ENCODE results near the gene ZGPAT. TPM values are rescaled to one million over a fixed set of nuclear protein-coding genes. Genes with fewer than 3 reads are reported as not detected.

The ZGPAT gene
- total and polyA plus RNA-seq, 12 donors = 4.4 to 120 (median 35.3) TPM

DNA sequence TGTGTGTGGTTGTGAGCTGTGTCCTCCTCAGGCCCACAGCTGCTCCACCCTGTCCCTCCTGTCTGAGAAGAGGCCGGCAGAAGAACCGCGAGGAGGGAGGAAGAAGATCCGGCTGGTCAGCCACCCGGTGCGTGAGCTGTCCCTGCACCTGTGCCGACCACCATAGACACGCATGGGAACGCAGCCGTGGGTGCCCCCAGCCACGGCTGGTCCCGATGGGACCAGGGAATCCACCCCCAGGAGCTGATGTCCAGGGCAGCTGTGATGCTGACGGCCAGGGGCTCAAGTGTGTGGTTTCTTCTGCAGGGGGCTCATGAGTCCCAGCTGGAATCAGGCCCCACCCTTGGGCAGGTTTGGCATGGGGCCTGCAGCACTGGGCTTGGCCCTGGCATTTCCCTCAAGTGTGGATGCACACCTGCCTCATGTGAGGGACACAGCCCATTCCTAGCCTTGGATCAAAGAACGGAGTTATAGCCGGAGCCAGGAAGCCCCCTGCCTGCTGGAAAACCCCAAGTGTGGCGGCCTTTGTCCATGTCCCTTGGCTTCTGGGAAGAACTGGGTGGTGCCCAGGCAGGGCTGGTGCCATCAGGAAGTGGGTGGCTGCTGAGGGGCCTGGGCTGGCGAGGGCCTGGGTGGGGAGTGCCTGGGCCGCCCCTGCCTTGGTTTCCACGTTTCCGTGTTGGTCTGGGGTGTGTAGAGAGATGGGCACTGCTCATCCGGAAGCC is 16.0 kb upstream of the ZGPAT start:
- Histone ChIP-seq H3K27me3 (no peaks in the 10 kb centered on the region), H3K9me3 (replicated peaks in 1 of 3) (no peaks in the 10 kb centered on the region), H3K36me3 (replicated peaks in 1 of 2) (peaks cover 0 to 8% of the 10 kb centered on the region in 2 donors), H3K4me3 (no peak overlapping the region), H3K27ac (no peak overlapping the region), H3K4me1 (replicated peaks in 1 of 2) (peaks cover 6 to 26% of the 10 kb centered on the region in 2 donors)
- DNase-seq = peak in 2 of 7 donors; percentile 8 to 18
- 86 to 91% (median 88%) methylated on average over 10 to 21 of the region's 21 CpGs for WGBS, 4 donors
- intact Hi-C loops (cut with DNase I) = no loop called here
- no peak for TF ChIP-seq POLR2A (IDR thresholded peaks at IDR 0.05)
- TF ChIP-seq, protein P1, sequence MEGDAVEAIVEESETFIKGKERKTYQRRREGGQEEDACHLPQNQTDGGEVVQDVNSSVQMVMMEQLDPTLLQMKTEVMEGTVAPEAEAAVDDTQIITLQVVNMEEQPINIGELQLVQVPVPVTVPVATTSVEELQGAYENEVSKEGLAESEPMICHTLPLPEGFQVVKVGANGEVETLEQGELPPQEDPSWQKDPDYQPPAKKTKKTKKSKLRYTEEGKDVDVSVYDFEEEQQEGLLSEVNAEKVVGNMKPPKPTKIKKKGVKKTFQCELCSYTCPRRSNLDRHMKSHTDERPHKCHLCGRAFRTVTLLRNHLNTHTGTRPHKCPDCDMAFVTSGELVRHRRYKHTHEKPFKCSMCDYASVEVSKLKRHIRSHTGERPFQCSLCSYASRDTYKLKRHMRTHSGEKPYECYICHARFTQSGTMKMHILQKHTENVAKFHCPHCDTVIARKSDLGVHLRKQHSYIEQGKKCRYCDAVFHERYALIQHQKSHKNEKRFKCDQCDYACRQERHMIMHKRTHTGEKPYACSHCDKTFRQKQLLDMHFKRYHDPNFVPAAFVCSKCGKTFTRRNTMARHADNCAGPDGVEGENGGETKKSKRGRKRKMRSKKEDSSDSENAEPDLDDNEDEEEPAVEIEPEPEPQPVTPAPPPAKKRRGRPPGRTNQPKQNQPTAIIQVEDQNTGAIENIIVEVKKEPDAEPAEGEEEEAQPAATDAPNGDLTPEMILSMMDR (IDR thresholded peaks at IDR 0.05) = no peak

DNA sequence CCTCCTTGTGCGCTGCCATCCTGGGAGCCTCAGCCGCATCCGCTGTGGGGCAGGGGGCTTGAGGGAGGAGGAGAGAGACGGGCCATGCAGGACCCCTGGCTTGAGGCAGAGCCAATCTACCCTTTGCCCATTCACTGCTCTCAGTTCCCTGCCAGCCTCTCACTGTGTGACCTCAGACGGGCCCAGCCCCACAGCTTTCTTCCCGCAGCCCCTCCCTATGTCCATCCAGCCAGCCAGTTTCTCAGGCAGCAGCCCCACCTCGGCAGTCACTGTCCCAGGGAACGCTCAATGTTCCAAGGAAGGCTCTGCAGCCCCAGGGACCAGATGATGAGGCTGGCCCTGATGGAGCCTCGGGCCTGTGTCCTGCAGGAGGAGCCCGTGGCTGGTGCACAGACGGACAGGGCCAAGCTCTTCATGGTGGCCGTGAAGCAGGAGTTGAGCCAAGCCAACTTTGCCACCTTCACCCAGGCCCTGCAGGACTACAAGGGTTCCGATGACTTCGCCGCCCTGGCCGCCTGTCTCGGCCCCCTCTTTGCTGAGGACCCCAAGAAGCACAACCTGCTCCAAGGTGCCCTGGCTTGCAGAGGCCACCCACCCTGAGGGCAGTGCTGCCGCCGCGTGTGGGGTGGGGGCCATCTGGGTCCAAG is 15.3 kb upstream of the ZGPAT start:
- Histone ChIP-seq H3K4me1 (replicated peaks in 1 of 2) (peaks cover 13 to 28% of the 10 kb centered on the region in 2 donors), H3K36me3 (replicated peaks in 1 of 2) (peaks cover 0 to 8% of the 10 kb centered on the region in 2 donors), H3K9me3 (replicated peaks in 1 of 3) (no peaks in the 10 kb centered on the region), H3K27ac (no peak overlapping the region), H3K27me3 (no peaks in the 10 kb centered on the region), H3K4me3 (no peak overlapping the region)
- intact Hi-C loops (cut with DNase I) = no loop called here
- DNase-seq = peak in 4 of 7 donors; percentile 16 to 39 (median 28)
- WGBS, 4 donors = 74 to 84% (median 75%) methylated on average over 10 to 20 of the region's 20 CpGs; no CpG with 5 or more reads in 1 of the 4 donors
- TF ChIP-seq, protein P1 (IDR thresholded peaks at IDR 0.05) = no peak
- TF ChIP-seq POLR2A (IDR thresholded peaks at IDR 0.05) = no peak

DNA sequence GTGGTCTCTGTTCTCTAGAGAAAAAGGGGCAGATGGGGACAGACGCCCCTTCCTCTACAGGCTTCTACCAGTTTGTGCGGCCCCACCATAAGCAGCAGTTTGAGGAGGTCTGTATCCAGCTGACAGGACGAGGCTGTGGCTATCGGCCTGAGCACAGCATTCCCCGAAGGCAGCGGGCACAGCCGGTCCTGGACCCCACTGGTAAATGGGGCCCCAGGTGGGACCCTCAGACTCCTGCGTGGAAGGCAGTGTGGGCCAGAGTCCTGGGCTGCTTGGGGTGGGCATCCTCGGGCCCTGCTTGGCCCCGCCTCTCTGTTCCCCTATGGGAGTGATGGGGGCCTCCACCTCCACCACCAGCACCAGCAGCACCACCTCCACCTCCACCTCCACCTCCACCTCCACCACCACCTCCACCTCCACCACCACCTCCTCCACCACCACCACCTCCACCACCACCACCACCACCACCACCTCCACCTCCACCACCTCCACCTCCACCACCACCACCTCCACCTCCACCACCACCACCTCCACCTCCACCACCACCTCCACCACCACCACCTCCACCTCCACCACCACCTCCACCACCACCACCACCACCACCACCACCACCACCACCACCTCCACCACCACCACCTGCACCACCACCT is 14.6 kb upstream of the ZGPAT start:
- Histone ChIP-seq H3K27me3 (no peaks in the 10 kb centered on the region), H3K27ac (no peak overlapping the region), H3K4me1 (replicated peaks in 1 of 2) (peaks cover 14 to 28% of the 10 kb centered on the region in 2 donors), H3K36me3 (replicated peaks in 1 of 2) (peaks cover 0 to 8% of the 10 kb centered on the region in 2 donors), H3K4me3 (no peak overlapping the region), H3K9me3 (replicated peaks in 1 of 3) (no peaks in the 10 kb centered on the region)
- 90 to 93% (median 92%) methylated on average over 2 to 10 of the region's 10 CpGs; no CpG with 5 or more reads in 1 of the 4 donors for WGBS, 4 donors
- intact Hi-C loops (cut with DNase I) = no loop called here
- peak in 1 of 7 donors; percentile 19 for DNase-seq
- TF ChIP-seq, protein P1 (IDR thresholded peaks at IDR 0.05) = no peak
- TF ChIP-seq POLR2A (IDR thresholded peaks at IDR 0.05) = no peak
